Spleen (tissue), 7 donors: ENCODE measurements around the gene TLE1.

Source experiments
- CTCF ChIP-seq, 11 experiments: fragments of 200-600 bp in 7 of 11; fragments of 450-650 bp in 4 of 11; sonication (generic) in 4 of 11; IDR thresholded peaks in 8 of 11; conservative IDR thresholded peaks in 3 of 11; 1 replicate in 7 of 11; 2 replicates in 4 of 11; pipeline versions ENCODE4 v1.4.0 to v1.8.0; 2016 to 2021; ENCODE audit warnings: antibody characterized with exemption in 11 of 11, inconsistent platforms in 4 of 11, mild to moderate bottlenecking in 1 of 11
- POLR2A ChIP-seq, 3 donors: fragments of 450-650 bp; IDR thresholded peaks; one replicate each; pipeline ENCODE4 v1.5.1; 2017; ENCODE audit warnings: antibody characterized with exemption in 3 of 3, mild to moderate bottlenecking in 1 of 3
- POLR2AphosphoS5 ChIP-seq, 3 donors: sonication (generic); formaldehyde crosslinking; IDR thresholded peaks; one replicate each; pipeline ENCODE4 v1.5.1; 2017; ENCODE audit warnings: antibody characterized with exemption in 3 of 3
- donor health status: DM: no; HTN: no; CAD: no; lungs with moderate emphysema.
- donor health status: DM: no; HTN: no; CAD: no.
- donor health status: DM: no; HTN: no; CAD: no.

GRCh38 chr9:81550207-81550583 is 139.2 kb downstream of the TLE1 start:
- TF ChIP-seq POLR2AphosphoS5 (IDR thresholded peaks at IDR 0.05) = no peak
- no peak for TF ChIP-seq POLR2A (IDR thresholded peaks at IDR 0.05)
- no peak for TF ChIP-seq CTCF (IDR thresholded peaks at IDR 0.05 in 8 of 11, conservative IDR thresholded peaks at IDR 0.05 in 3 of 11)
